Testis (tissue), 3 donors: ENCODE measurements around the gene TMEM132A. TPM values are rescaled to one million over a fixed set of nuclear protein-coding genes. Genes with fewer than 3 reads are reported as not detected.

Experiments
- DNase-seq: peaks from one replicate; pipeline ENCODE4 v3.0.0-alpha.2; 2019
- H3K27ac ChIP-seq, 2 donors: fragments of 200-600 bp; sonication (generic); one replicate each; pipeline ENCODE4 v1.5.1; 2019
- H3K27me3 ChIP-seq: fragments of 200-600 bp; sonication (generic); one replicate; pipeline ENCODE4 v1.5.1; 2019
- H3K36me3 ChIP-seq: fragments of 200-600 bp; sonication (generic); one replicate; pipeline ENCODE4 v1.5.1; 2017; ENCODE audit warnings: low read depth; ENCODE audit errors: missing control alignments
- H3K4me1 ChIP-seq: fragments of 200-600 bp; sonication (generic); one replicate; pipeline ENCODE4 v1.5.1; 2019
- H3K4me3 ChIP-seq, 2 donors: fragments of 200-600 bp; sonication (generic); one replicate each; pipeline ENCODE4 v1.5.1; 2017 to 2019
- H3K9me3 ChIP-seq: fragments of 200-600 bp; sonication (generic); one replicate; pipeline ENCODE4 v1.5.1; 2017
- CTCF ChIP-seq, 3 experiments: fragments of 450-650 bp in 2 of 3; fragments of 200-600 bp in 1 of 3; sonication (generic) in 1 of 3; IDR thresholded peaks; one replicate each; pipeline ENCODE4 v1.5.1; 2016 to 2019; ENCODE audit warnings: antibody characterized with exemption in 3 of 3, mild to moderate bottlenecking in 2 of 3, moderate library complexity in 1 of 3
- POLR2A ChIP-seq: fragments of 450-650 bp; IDR thresholded peaks from one replicate; pipeline ENCODE4 v1.6.1; 2017; ENCODE audit warnings: antibody characterized with exemption, mild to moderate bottlenecking, moderate library complexity
- WGBS, 2 donors: methylation state at CpG; one replicate each; pipeline ENCODE4 v1.1.5; 2018; 5-methylcytosine and 5-hydroxymethylcytosine counted together
- intact Hi-C: fragments of 100-400 bp; cut with DNase I; formaldehyde crosslinking; loops from one replicate; pipeline ENCODE4 v1.15.1; 2023; ENCODE audit warnings: low total_unique reads
- polyA plus RNA-seq: library from polyadenylated mRNA; stranded (reverse); fragments of 350-450 nt; fragmentation: Illumina TruSeq; extraction: RNeasy Lipid Tissue Mini Kit (QIAGEN cat#74804); gene quantifications from one replicate; pipeline ENCODE4 v1.2.3, GENCODE V29; 2014; ENCODE audit warnings: low read depth, low replicate concordance; ENCODE audit not compliant: insufficient read depth
- total RNA-seq, 2 donors: library from RNA; depleted of rRNA; stranded (reverse); fragments of >200 nt; gene quantifications; one replicate each; pipeline ENCODE4 v1.2.3, GENCODE V29; 2016

Gene TMEM132A
- total and polyA plus RNA-seq, 3 donors from 2014 or later, result 17.8 to 39.0 (median 21.7) TPM

- WGBS, 2 donors, result 45 to 59% methylated on average over 1 of the region's 1 CpG
- Histone ChIP-seq H3K27me3 (no peaks in the 10 kb centered on the region), H3K36me3 (no peaks in the 10 kb centered on the region), H3K27ac (peak overlapping the region; percentile 35 to 69), H3K4me3 (no peak overlapping the region), H3K4me1 (peaks cover 27% of the 10 kb centered on the region), H3K9me3 (no peaks in the 10 kb centered on the region)
- intact Hi-C loops, result no loop called here
- DNase-seq, result no peak
- TF ChIP-seq CTCF (IDR thresholded peaks at IDR 0.05), result no peak
- TF ChIP-seq POLR2A, result no peak
Measured at GRCh38 chr11:60879104-60879503, 45.2 kb upstream of the TMEM132A start.

GRCh38 chr11:60879971-60880588, 44.2 kb upstream of the TMEM132A start:
- intact Hi-C loops, result no loop called here
- no peaks in the 10 kb centered on the region for H3K27me3 ChIP-seq
- DNase-seq, result no peak
- TF ChIP-seq CTCF (IDR thresholded peaks at IDR 0.05) (no peak), POLR2A (no peak)
- no peak overlapping the region for H3K4me3 ChIP-seq
- peak overlapping the region in 1 of 2 donors; percentile 69 for H3K27ac ChIP-seq
- WGBS, 2 donors, result 76 to 83% methylated on average over 5 of the region's 5 CpGs
- no peaks in the 10 kb centered on the region for H3K9me3 ChIP-seq
- H3K36me3 ChIP-seq, result no peaks in the 10 kb centered on the region
- H3K4me1 ChIP-seq, result peaks cover 24% of the 10 kb centered on the region

GRCh38 chr11:60880643-60881282, 43.5 kb upstream of the TMEM132A start:
- H3K9me3 ChIP-seq, result no peaks in the 10 kb centered on the region
- TF ChIP-seq CTCF (IDR thresholded peaks at IDR 0.05) (no peak), POLR2A (no peak)
- no peaks in the 10 kb centered on the region for H3K27me3 ChIP-seq
- no peak overlapping the region for H3K4me3 ChIP-seq
- no peaks in the 10 kb centered on the region for H3K36me3 ChIP-seq
- intact Hi-C loops, result no loop called here
- peak; percentile 34 for DNase-seq
- peaks cover 24% of the 10 kb centered on the region for H3K4me1 ChIP-seq
- peak overlapping the region in 1 of 2 donors; percentile 69 for H3K27ac ChIP-seq
- WGBS, 2 donors, result 46 to 47% methylated on average over 8 of the region's 8 CpGs

GRCh38 chr11:60887556-60887955, 36.7 kb upstream of the TMEM132A start:
- TF ChIP-seq CTCF (IDR thresholded peaks at IDR 0.05), result peak in 2 of 3 experiments; percentile 26 to 47
- no peak for TF ChIP-seq POLR2A
- H3K9me3 ChIP-seq, result no peaks in the 10 kb centered on the region
- intact Hi-C loops, result no loop called here
- peak; percentile 70 for DNase-seq
- H3K36me3 ChIP-seq, result no peaks in the 10 kb centered on the region
- H3K27ac ChIP-seq, result no peak overlapping the region
- H3K27me3 ChIP-seq, result no peaks in the 10 kb centered on the region
- H3K4me3 ChIP-seq, result no peak overlapping the region
- WGBS, 2 donors, result 69 to 75% methylated on average over 4 to 5 of the region's 5 CpGs
- no peaks in the 10 kb centered on the region for H3K4me1 ChIP-seq

GRCh38 chr11:60889869-60890311, 34.4 kb upstream of the TMEM132A start:
- no peaks in the 10 kb centered on the region for H3K27me3 ChIP-seq
- no peak overlapping the region for H3K27ac ChIP-seq
- no peaks in the 10 kb centered on the region for H3K36me3 ChIP-seq
- DNase-seq, result no peak
- H3K4me1 ChIP-seq, result no peaks in the 10 kb centered on the region
- 69 to 72% methylated on average over 6 of the region's 6 CpGs for WGBS, 2 donors
- no peak for TF ChIP-seq POLR2A
- TF ChIP-seq CTCF (IDR thresholded peaks at IDR 0.05), result no peak
- H3K4me3 ChIP-seq, result no peak overlapping the region
- no peaks in the 10 kb centered on the region for H3K9me3 ChIP-seq
- intact Hi-C loops, result no loop called here
